LNCAP (cell line): Measurements from ENCODE around the gene THYN1.

ENCODE experiments used
- TF ChIP-seq, protein P1 (sequence below): fragments of 450-650 bp; IDR thresholded peaks from 2 replicates; pipeline ENCODE4 v1.5.1; 2017; ENCODE audit warnings: mild to moderate bottlenecking

Gene THYN1

DNA sequence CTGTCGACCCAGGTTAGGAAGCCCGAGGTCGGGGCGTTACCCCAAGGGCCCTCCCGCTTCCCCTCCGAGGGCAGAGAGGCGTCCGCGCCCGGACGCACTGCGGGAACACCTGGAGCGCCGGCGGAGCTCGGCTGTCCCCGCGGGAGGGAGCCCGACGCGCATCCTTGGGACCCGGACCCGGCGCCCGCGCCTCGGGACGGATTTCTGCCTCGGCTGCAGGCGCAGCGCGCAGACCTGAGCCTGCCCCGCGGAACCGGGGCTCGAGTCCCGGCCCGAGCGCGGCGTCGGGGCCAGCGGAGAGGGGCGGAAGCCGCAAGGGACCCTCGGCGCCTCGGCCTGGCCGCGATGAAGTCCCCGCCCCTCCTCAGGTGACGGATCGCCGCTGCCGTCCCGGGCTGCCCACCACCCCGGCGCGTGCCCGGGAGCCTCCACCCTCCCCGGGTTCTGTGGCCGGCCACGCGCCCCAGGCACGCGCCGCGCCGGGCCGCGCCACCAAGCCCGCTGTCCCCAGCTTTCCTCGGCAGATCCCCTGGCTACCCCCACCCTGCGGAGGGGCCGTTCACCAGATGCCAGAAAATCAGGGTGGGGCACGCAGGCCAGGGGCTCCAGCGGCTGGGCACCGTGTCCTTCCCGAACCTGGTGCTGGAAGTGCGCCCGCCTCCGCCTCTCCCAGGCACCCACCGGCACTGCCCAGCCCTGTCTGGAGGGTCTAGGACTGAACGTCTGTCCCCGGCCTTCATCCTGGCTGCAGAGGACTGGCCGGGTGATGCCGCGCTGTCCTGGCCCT lies 23.4 kb upstream of the THYN1 start:
- TF ChIP-seq, protein P1, sequence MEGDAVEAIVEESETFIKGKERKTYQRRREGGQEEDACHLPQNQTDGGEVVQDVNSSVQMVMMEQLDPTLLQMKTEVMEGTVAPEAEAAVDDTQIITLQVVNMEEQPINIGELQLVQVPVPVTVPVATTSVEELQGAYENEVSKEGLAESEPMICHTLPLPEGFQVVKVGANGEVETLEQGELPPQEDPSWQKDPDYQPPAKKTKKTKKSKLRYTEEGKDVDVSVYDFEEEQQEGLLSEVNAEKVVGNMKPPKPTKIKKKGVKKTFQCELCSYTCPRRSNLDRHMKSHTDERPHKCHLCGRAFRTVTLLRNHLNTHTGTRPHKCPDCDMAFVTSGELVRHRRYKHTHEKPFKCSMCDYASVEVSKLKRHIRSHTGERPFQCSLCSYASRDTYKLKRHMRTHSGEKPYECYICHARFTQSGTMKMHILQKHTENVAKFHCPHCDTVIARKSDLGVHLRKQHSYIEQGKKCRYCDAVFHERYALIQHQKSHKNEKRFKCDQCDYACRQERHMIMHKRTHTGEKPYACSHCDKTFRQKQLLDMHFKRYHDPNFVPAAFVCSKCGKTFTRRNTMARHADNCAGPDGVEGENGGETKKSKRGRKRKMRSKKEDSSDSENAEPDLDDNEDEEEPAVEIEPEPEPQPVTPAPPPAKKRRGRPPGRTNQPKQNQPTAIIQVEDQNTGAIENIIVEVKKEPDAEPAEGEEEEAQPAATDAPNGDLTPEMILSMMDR: 0 out of 2 replicates have a peak, but pooled peaks have one; percentile 14

DNA sequence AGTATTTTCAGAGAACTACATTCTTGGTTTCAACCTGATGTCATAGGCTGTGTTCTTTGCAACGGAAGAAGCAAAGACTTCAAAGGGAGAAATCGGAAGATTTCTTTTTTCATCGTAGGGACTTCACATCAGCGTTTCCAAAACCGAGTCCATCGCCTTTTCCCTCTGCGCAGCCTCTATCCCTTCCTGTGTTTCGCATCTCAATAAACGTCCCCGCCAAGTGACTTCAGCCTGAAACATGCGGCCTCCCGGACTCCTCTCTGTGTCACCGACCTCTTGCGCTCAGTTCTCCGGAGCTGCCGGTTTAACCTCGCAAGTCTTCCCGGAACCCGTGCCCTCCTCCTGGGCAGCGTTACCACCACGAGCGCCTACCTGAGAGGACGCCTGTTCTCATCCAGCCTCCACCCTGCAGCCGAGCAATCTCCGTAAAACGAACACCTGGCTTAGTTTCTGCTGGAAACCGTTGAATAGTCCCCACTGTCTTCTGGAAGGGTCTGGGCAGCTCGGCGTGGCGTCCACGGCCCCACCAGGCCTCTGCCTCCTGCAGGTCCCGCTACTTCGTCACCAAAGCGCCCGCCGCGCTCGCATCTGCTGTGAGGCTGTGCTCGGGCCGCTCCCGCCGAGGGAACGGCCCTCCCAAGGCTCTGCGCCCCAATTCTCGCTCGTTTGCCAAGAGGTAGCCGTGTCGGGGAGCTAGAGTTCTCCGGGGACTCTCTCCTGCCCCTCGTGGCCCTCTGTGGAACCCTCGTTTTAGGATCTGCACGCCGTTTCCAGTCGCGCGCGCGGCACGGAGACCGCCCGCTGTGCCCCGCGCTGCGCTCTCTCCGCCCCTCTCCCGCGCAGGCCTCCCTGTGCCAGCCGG lies 22.6 kb upstream of the THYN1 start, which contains the start of gene GLB1L3:
Gene GLB1L3, plus strand, starts transcription at position 846 of the 862 bp plus-strand sequence. CDS start 362 bp downstream, outside the sequence.
- TF ChIP-seq, protein P1: no peak

DNA sequence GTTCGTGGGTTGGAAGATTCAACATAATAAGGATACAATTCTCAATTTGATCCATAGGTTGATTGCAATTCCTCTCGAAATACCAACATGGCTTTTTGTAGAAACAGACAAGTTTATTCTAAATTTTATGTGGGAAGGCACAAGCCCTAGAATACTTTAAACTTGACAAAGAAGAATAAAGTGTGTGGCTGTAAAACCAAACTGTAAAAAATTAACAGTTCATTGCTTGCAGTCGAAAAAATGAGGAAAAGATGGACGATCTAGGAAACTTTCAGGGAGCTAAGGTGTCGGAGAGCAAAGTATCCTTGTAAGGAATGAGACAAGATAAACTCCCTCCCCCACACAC lies 22.0 kb upstream of the THYN1 start:
- TF ChIP-seq, protein P1: no peak

DNA sequence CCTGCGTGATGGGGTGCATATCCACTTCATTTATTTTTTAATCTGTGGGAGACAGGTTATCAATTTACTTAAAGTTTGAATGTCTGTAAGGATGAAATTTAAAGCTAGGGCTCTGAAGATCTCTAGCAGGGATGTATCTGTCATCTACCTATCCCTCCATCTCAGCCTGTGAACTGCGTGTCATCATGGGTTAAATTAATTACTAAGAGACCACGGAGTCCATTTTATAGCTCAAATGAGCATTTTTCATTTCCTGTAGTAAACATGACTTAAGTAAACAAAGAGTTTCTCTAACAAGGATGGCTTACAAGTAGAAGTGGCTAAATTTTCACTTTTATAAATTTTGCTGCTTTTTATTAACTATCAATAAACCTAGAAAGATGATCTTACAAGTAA lies 20.2 kb upstream of the THYN1 start:
- TF ChIP-seq, protein P1: no peak

DNA sequence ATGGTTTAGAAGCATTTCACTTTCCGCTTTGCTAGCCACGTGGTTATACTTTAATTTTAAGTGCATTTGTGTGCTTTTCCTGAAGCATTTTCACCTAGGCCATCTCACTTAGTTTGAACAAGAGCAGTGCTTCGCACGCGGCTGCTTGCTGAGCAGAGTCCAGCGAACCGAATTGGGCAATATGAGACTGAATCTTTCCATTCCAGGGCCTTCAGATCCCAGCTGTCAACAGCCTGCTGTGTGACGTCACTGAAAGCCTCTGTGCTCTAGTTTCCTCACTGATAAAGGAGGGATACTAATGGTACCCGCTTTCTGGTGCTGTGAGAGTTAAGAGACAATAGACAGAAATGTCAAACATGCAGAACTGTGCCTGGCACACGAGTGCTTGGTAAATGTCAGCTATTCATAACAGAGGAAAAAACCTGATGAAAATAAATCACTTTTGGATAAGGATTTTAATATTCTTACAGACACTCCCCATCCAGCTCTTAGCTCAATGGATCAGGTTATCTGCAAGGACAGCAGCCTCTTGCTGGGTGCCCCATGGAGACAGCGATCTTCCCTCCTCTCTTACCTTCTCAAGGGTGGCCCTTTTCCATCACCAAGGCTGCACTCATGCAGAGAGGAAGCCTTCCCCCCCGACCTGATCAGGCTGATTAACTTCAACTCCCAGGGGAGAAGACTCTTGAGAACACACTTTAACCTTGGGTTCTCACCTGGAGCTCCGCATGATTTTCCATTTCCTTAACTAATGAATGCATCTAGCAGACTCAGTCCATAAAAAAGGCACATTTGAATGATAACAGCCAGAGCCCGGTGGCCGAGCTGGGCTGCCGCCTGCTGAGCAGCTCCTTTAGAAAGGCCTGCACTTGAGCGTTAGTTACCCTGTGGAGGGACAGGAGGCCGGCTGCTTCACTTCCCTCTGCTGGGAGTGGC lies 19.5 kb upstream of the THYN1 start:
- TF ChIP-seq, protein P1: no peak

DNA sequence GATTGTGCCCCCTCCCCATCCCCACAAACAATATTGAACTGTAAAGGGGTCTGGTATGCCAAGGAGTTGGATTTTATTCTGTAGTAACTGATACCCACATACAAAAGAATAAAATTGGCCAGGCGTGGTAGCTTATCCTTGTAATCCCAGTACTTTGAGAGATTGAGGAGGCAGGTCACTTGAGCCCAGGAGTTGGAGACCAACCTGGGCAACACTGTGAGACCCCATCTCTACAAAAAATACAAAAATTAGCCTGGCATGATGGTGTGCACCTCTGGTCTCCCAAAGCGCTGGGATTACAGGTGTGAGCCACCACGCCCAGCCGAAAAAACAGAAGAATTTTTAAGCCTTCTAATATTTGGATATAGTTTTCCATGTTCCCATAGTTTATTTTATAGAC lies 18.8 kb upstream of the THYN1 start:
- TF ChIP-seq, protein P1: no peak

DNA sequence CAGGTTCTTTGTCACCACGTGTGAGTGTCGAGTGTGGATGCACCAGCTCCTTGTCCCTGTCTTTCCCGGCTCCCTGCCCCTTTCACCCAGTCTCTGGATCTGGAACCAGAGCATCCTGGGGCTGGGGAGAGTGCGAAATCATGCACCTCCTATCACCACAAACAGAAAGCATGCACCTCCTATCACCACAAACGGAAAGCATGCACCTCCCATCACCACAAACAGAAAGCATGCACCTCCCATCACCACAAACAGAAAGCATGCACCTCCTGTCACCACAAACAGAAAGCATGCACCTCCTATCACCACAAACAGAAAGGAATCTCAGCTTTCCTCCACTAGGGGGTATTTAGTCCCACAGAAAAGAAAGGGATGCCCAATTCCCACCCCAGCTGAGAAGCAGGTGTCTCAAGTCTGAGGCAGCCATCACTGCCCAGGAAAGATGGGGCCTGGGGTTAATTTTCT lies 17.1 kb upstream of the THYN1 start:
- TF ChIP-seq, protein P1: peak; percentile 14; the same call in 1 of the 2 replicates
